SU-DHL-6 (cell line): Measurements from ENCODE around the gene RAB37.

Experiments used
- H2AFZ ChIP-seq: fragments of 200-600 bp; sonication (generic); 2 replicates; pipeline ENCODE4 v1.6.1; 2014; ENCODE audit warnings: low read depth, mild to moderate bottlenecking, moderate library complexity, mixed read lengths, antibody characterized with exemption, low read length; ENCODE audit not compliant: severe bottlenecking
- H3F3A ChIP-seq: fragments of 200-600 bp; shearing (Covaris generic); 2 replicates; pipeline ENCODE4 v1.6.0; 2016; ENCODE audit warnings: antibody characterized with exemption, mild to moderate bottlenecking; ENCODE audit not compliant: insufficient read depth
- H3K27ac ChIP-seq: fragments of 200-600 bp; sonication (generic); 2 replicates; pipeline ENCODE4 v1.5.1; 2016; ENCODE audit warnings: low read depth, mild to moderate bottlenecking, low read length, moderate library complexity, mixed read lengths
- H3K27me3 ChIP-seq: fragments of 200-600 bp; sonication (generic), shearing (Covaris generic); 2 replicates; pipeline ENCODE4 v1.6.0; 2014; ENCODE audit warnings: mild to moderate bottlenecking, low read length
- H3K36me3 ChIP-seq: fragments of 200-600 bp; sonication (generic); 2 replicates; pipeline ENCODE4 v1.6.1; 2014; ENCODE audit warnings: mild to moderate bottlenecking, low read length, mixed read lengths
- H3K4me2 ChIP-seq: fragments of 300-600, 200-600 bp; shearing (Covaris generic), sonication (generic); 2 replicates; pipeline ENCODE4 v1.6.0; 2014; ENCODE audit warnings: low read length, low read depth, mild to moderate bottlenecking; ENCODE audit not compliant: poor library complexity, severe bottlenecking
- H3K4me3 ChIP-seq: fragments of 200-600 bp; sonication (generic); 2 replicates; pipeline ENCODE4 v1.5.1; 2014; ENCODE audit warnings: antibody characterized with exemption, low read length, mild to moderate bottlenecking, mixed read lengths; ENCODE audit not compliant: insufficient read depth, poor library complexity, severe bottlenecking
- H3K79me2 ChIP-seq: fragments of 200-600 bp; sonication (generic); 2 replicates; pipeline ENCODE4 v1.6.1; 2014; ENCODE audit warnings: mild to moderate bottlenecking, low read length, moderate library complexity; ENCODE audit not compliant: insufficient read depth
- H3K9ac ChIP-seq: fragments of 200-600 bp; sonication (generic); 2 replicates; pipeline ENCODE4 v1.7.0; 2014; ENCODE audit warnings: mild to moderate bottlenecking, low read length
- H3K9me2 ChIP-seq: fragments of 200-600 bp; sonication (generic); replicated peaks from 2 replicates; pipeline ENCODE4 v1.6.1; 2014; ENCODE audit warnings: low read length; ENCODE audit not compliant: insufficient read depth
- H3K9me3 ChIP-seq: fragments of 200-600 bp; sonication (generic); 2 replicates; pipeline ENCODE4 v1.6.1; 2014; ENCODE audit warnings: low read length, mixed read lengths; ENCODE audit not compliant: insufficient read depth
- H4K20me1 ChIP-seq: fragments of 200-600 bp; sonication (generic); 2 replicates; pipeline ENCODE4 v1.6.1; 2014; ENCODE audit warnings: low read depth, mild to moderate bottlenecking, antibody characterized with exemption, low read length, moderate library complexity, mixed read lengths
- CTCF ChIP-seq: fragments of 200-600 bp; sonication (generic); IDR thresholded peaks from one replicate; pipeline ENCODE4 v1.5.1; 2017; ENCODE audit warnings: antibody characterized with exemption, mild to moderate bottlenecking, low read length, moderate library complexity; ENCODE audit not compliant: insufficient read depth, poor library complexity, severe bottlenecking
- EZH2phosphoT487 ChIP-seq: fragments of 200-600 bp; sonication (generic), shearing (Covaris generic); conservative IDR thresholded peaks from 2 replicates; pipeline ENCODE4 v1.6.1; 2018; ENCODE audit warnings: mild to moderate bottlenecking, antibody characterized with exemption, low read length, moderate library complexity, mixed read lengths

RAB37 gene

DNA sequence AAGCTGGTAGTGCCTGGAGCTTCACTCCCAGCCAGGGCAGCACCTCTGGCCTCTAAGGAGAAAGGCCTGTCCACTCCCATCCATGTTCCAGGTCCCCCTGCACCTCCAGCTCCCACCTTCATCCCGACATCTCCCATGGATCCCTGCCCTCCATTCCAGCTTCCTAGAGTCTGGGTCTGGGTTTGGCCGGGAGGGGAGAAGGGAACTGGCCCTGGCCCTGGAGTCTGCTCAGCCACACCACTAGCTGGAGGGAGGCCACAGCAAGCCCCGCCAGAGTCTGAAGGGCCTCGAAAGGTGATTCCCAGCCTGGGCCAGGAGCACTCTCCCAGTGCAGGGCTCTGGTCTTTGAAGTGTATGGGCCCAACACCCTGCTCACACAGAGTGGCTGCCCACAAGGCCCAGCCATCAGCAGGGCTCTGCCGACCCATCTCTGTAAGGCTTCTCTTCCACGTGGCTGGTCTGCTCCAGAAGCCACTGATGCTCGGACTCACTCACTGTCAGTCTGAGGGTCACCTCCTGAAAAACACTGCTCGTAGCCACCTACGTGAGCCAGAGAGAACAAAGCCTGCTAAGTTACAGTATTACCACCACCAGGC lies 34.4 kb downstream of the RAB37 start:
- H3K9me3 ChIP-seq: no peaks in the 10 kb centered on the region
- no peaks in the 10 kb centered on the region for H3K27me3 ChIP-seq
- TF ChIP-seq EZH2phosphoT487 (no peak), CTCF (no peak)
- 0 out of 2 replicates have a peak, but pooled peaks cover 10% of the 10 kb centered on the region for H3F3A ChIP-seq
- no peak overlapping the region for H3K4me2 ChIP-seq
- no peak overlapping the region for H3K4me3 ChIP-seq
- no peak overlapping the region for H2AFZ ChIP-seq
- H3K79me2 ChIP-seq: peaks cover 10% of the 10 kb centered on the region
- no peak overlapping the region for H3K9ac ChIP-seq
- no peaks in the 10 kb centered on the region for H3K9me2 ChIP-seq
- no peak overlapping the region for H3K27ac ChIP-seq
- no peaks in the 10 kb centered on the region for H3K36me3 ChIP-seq
- no peaks in the 10 kb centered on the region for H4K20me1 ChIP-seq

DNA sequence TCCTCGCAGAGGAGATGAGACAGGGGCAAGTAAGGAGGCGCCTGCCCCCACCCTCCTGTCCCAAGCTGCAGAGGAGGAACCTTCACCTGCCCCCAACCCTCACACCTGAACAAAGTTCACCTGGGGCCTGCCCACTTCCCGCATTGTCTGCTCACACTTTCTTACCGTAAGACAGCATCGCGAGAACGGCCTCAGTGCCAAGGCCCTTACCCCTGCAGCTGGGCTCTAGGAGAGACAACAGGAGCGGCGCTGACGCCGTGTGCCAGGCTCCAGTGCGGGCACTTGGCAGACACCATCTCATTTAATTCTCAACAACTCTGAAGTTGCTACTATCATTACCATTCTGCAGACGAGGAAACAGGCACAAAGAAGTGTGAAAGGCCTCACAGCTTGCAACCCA lies 35.0 kb downstream of the RAB37 start:
- no peaks in the 10 kb centered on the region for H3K36me3 ChIP-seq
- H3K9me2 ChIP-seq: no peaks in the 10 kb centered on the region
- H2AFZ ChIP-seq: no peak overlapping the region
- peaks cover 16% of the 10 kb centered on the region for H3K79me2 ChIP-seq
- H4K20me1 ChIP-seq: no peaks in the 10 kb centered on the region
- no peak overlapping the region for H3K9ac ChIP-seq
- no peak overlapping the region for H3K4me2 ChIP-seq
- H3F3A ChIP-seq: 0 out of 2 replicates have a peak, but pooled peaks cover 10% of the 10 kb centered on the region
- H3K4me3 ChIP-seq: no peak overlapping the region
- H3K27ac ChIP-seq: no peak overlapping the region
- H3K9me3 ChIP-seq: no peaks in the 10 kb centered on the region
- no peak for TF ChIP-seq EZH2phosphoT487
- no peaks in the 10 kb centered on the region for H3K27me3 ChIP-seq

- Histone ChIP-seq H3K79me2 (peaks cover 20% of the 10 kb centered on the region), H4K20me1 (no peaks in the 10 kb centered on the region), H3K9me3 (no peaks in the 10 kb centered on the region), H2AFZ (no peak overlapping the region), H3K9me2 (no peaks in the 10 kb centered on the region), H3K4me2 (no peak overlapping the region), H3K27me3 (no peaks in the 10 kb centered on the region), H3K9ac (no peak overlapping the region), H3K36me3 (no peaks in the 10 kb centered on the region), H3K4me3 (no peak overlapping the region), H3K27ac (no peak overlapping the region), H3F3A (0 out of 2 replicates have a peak, but pooled peaks cover 10% of the 10 kb centered on the region)
- no peak for TF ChIP-seq EZH2phosphoT487
- TF ChIP-seq CTCF: no peak
These were observed 36.4 kb downstream of the RAB37 start for GRCh38 chr17:74773414-74773813.

DNA sequence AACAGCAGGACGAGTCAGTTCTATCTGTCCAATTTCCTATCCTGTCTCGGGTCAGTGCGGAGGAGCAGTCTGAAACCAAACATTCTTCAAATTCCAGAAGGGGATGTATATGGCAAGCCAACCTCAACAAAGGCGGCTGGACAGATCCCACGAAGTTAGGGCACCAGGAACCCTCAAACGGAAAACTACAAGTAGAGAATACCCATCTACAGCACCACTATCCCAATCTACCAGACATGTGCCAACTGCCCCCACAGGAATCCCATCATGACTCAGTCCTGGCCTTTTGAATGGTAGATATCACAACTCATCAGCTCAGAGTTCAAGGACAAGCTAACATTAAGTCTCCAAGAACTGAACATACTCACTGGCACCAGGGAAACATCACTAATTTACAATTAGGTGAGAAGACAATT lies 36.8 kb downstream of the RAB37 start:
- no peak overlapping the region for H3K4me3 ChIP-seq
- H3K27me3 ChIP-seq: no peaks in the 10 kb centered on the region
- no peaks in the 10 kb centered on the region for H3K9me3 ChIP-seq
- H3K36me3 ChIP-seq: no peaks in the 10 kb centered on the region
- H3K9me2 ChIP-seq: no peaks in the 10 kb centered on the region
- TF ChIP-seq CTCF (no peak), EZH2phosphoT487 (no peak)
- 0 out of 2 replicates have a peak, but pooled peaks cover 10% of the 10 kb centered on the region for H3F3A ChIP-seq
- no peak overlapping the region for H3K27ac ChIP-seq
- peaks cover 20% of the 10 kb centered on the region for H3K79me2 ChIP-seq
- no peak overlapping the region for H3K4me2 ChIP-seq
- no peaks in the 10 kb centered on the region for H4K20me1 ChIP-seq
- no peak overlapping the region for H2AFZ ChIP-seq
- no peak overlapping the region for H3K9ac ChIP-seq
